ENCODE results near the gene PHC3. TPM values are rescaled to one million over a fixed set of nuclear protein-coding genes. Genes with fewer than 3 reads are reported as not detected.

The PHC3 gene
- total and polyA plus RNA-seq, 8 donors: 4.7 to 253 (median 92.5) TPM

DNA sequence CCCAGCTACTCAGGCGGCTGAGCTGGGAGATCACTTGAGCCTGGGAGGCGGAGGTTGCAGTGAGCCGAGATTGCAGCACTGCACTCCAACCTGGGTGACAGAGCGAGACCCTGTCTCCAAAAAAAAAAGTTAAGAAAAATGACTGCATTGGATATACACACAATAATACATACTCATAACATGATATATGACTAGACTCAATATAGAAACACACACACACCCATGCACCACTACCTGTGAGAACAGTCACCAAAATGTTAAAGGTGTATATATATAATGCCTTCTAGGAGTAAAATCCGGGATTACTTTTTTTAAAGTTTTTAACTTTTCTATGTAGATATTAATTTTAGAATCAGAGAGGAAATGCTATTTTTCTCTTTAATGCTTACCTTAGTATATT lies 25.9 kb downstream of the PHC3 start:
- Histone ChIP-seq H3K4me1 (peaks cover 4 to 74% (median 39%) of the 10 kb centered on the region in 4 donors), H3K9me3 (no peaks in the 10 kb centered on the region), H3K27ac (peak overlapping the region in 1 of 5 donors; percentile 40), H3K27me3 (no peaks in the 10 kb centered on the region), H3K36me3 (peaks cover 4 to 32% (median 28%) of the 10 kb centered on the region in 4 donors), H3K4me3 (no peak overlapping the region)
- intact Hi-C loops (cut with DNase I; ENCODE audit: low total_unique reads): no loop called here
- DNase-seq: no peak
- TF ChIP-seq POLR2A (IDR thresholded peaks at IDR 0.05): no peak
- no peak for TF ChIP-seq EP300 (IDR thresholded peaks at IDR 0.05)
- TF ChIP-seq POLR2AphosphoS5 (IDR thresholded peaks at IDR 0.05): no peak
- TF ChIP-seq, protein P1, sequence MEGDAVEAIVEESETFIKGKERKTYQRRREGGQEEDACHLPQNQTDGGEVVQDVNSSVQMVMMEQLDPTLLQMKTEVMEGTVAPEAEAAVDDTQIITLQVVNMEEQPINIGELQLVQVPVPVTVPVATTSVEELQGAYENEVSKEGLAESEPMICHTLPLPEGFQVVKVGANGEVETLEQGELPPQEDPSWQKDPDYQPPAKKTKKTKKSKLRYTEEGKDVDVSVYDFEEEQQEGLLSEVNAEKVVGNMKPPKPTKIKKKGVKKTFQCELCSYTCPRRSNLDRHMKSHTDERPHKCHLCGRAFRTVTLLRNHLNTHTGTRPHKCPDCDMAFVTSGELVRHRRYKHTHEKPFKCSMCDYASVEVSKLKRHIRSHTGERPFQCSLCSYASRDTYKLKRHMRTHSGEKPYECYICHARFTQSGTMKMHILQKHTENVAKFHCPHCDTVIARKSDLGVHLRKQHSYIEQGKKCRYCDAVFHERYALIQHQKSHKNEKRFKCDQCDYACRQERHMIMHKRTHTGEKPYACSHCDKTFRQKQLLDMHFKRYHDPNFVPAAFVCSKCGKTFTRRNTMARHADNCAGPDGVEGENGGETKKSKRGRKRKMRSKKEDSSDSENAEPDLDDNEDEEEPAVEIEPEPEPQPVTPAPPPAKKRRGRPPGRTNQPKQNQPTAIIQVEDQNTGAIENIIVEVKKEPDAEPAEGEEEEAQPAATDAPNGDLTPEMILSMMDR (IDR thresholded peaks at IDR 0.05): no peak
- WGBS, 5 donors: 91 to 95% (median 93%) methylated on average over 4 to 5 of the region's 5 CpGs

GRCh38 chr3:170154569-170155143 lies 26.9 kb downstream of the PHC3 start:
- no peaks in the 10 kb centered on the region for H3K27me3 ChIP-seq
- no peak for TF ChIP-seq EP300 (IDR thresholded peaks at IDR 0.05)
- H3K9me3 ChIP-seq: no peaks in the 10 kb centered on the region
- 38 to 48% (median 45%) methylated on average over 3 of the region's 3 CpGs for WGBS, 5 donors
- H3K4me3 ChIP-seq: no peak overlapping the region
- H3K4me1 ChIP-seq: peaks cover 4 to 64% (median 31%) of the 10 kb centered on the region in 4 donors
- peak overlapping the region in 2 of 5 donors; percentile 40 to 50 for H3K27ac ChIP-seq
- peaks cover 4 to 34% (median 29%) of the 10 kb centered on the region in 4 donors for H3K36me3 ChIP-seq
- DNase-seq: peak in 1 of 2 donors; percentile 19
- intact Hi-C loops (cut with DNase I; ENCODE audit: low total_unique reads): no loop called here

DNA sequence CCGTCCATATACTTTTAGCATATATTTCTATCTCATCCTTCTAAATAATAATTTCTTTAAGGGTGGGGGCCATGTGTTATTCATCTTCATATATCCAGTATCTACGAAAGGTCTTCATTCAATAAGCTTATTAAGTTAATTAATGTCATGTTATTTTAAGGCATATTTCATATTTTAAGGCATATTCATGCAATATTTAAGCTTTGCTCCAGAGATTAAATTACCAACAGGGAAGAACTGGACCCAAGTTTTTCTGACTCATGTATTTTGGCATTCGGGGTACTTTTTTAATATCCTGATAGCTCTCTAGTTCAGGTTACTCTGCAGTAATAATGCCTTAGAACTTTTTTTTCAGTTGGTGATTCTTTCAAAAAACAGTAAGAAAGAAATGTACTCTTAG lies 27.4 kb downstream of the PHC3 start:
- no peaks in the 10 kb centered on the region for H3K9me3 ChIP-seq
- TF ChIP-seq, protein P1 (IDR thresholded peaks at IDR 0.05): no peak
- TF ChIP-seq EP300 (IDR thresholded peaks at IDR 0.05) (no peak), POLR2AphosphoS5 (IDR thresholded peaks at IDR 0.05) (no peak), POLR2A (IDR thresholded peaks at IDR 0.05) (no peak)
- no peaks in the 10 kb centered on the region for H3K27me3 ChIP-seq
- peaks cover 4 to 60% (median 30%) of the 10 kb centered on the region in 4 donors for H3K4me1 ChIP-seq
- no peak for DNase-seq
- H3K27ac ChIP-seq: peak overlapping the region in 1 of 5 donors; percentile 40
- no peak overlapping the region for H3K4me3 ChIP-seq
- intact Hi-C loops (cut with DNase I; ENCODE audit: low total_unique reads): no loop called here
- 80 to 88% (median 86%) methylated on average over 3 of the region's 3 CpGs for WGBS, 5 donors
- peaks cover 4 to 40% (median 34%) of the 10 kb centered on the region in 4 donors for H3K36me3 ChIP-seq

DNA sequence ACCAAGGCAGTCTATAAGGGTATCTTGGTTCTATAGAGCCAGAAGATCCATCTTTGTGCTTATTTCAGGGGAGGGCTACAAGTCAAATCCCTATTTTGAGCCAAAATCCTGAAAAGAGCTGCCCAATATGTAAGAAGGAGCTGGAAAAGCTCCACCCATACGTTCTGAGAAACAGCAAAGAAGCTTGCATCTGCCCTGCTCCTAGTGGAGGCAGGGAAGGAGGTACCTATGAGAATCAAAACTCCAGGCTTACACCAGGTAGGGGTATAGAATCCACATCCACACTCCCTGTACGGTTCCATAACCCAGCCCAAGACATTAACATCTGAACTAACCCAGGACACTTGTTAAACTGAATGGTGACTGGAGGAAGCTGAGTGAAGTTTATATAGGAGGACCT lies 30.0 kb downstream of the PHC3 start:
- no peaks in the 10 kb centered on the region for H3K9me3 ChIP-seq
- H3K4me1 ChIP-seq: peaks cover 4 to 44% (median 26%) of the 10 kb centered on the region in 4 donors
- no peak for TF ChIP-seq POLR2AphosphoS5 (IDR thresholded peaks at IDR 0.05)
- no peak for TF ChIP-seq POLR2A (IDR thresholded peaks at IDR 0.05)
- TF ChIP-seq, protein P1 (IDR thresholded peaks at IDR 0.05): no peak
- no peak for TF ChIP-seq EP300 (IDR thresholded peaks at IDR 0.05)
- intact Hi-C loops (cut with DNase I; ENCODE audit: low total_unique reads): no loop called here
- no peak overlapping the region for H3K27ac ChIP-seq
- no peak overlapping the region for H3K4me3 ChIP-seq
- peaks cover 2 to 50% (median 39%) of the 10 kb centered on the region in 4 donors for H3K36me3 ChIP-seq
- 28 to 62% (median 45%) methylated on average over 2 of the region's 2 CpGs for WGBS, 5 donors
- no peaks in the 10 kb centered on the region for H3K27me3 ChIP-seq
- no peak for DNase-seq

- H3K27ac ChIP-seq: no peak overlapping the region
- intact Hi-C loops (cut with DNase I; ENCODE audit: low total_unique reads): no loop called here
- no peaks in the 10 kb centered on the region for H3K27me3 ChIP-seq
- no peak for TF ChIP-seq POLR2AphosphoS5 (IDR thresholded peaks at IDR 0.05)
- no peak for TF ChIP-seq POLR2A (IDR thresholded peaks at IDR 0.05)
- TF ChIP-seq, protein P1 (IDR thresholded peaks at IDR 0.05): no peak
- no peak for TF ChIP-seq EP300 (IDR thresholded peaks at IDR 0.05)
- WGBS, 5 donors: 86 to 93% (median 91%) methylated on average over 5 of the region's 5 CpGs
- no peaks in the 10 kb centered on the region for H3K9me3 ChIP-seq
- H3K4me3 ChIP-seq: no peak overlapping the region
- H3K4me1 ChIP-seq: peaks cover under 1 to 42% (median 20%) of the 10 kb centered on the region in 4 donors
- H3K36me3 ChIP-seq: peaks cover 0 to 56% (median 52%) of the 10 kb centered on the region in 4 donors
- DNase-seq: no peak
Measured at GRCh38 chr3:170149016-170149415, 32.5 kb downstream of the PHC3 start.
